ENCODE data around the gene CPNE9.
A peak's percentile ranks its signal among the peaks of the same experiment; 100 is the strongest.

Gene CPNE9

GRCh38 chr3:9778143-9779074 is 74.8 kb downstream of the CPNE9 start:
- Histone ChIP-seq H3K27ac (no peak overlapping the region), H3K36me3 (replicated peaks) (peaks cover 16% of the 10 kb centered on the region), H3K27me3 (replicated peaks) (no peaks in the 10 kb centered on the region), H3K4me3 (ENCODE audit: low read depth, low read length) (no peak overlapping the region)
- peak; percentile 43 for DNase-seq
- TF ChIP-seq CTCF (IDR thresholded peaks at IDR 0.05; ENCODE audit: low read depth, low read length, missing control alignments): no peak
- in situ Hi-C loops (cut with HindIII; ENCODE audit: low pct_ligation_motif_present, low sequenced_read_pairs): no loop called here

DNA sequence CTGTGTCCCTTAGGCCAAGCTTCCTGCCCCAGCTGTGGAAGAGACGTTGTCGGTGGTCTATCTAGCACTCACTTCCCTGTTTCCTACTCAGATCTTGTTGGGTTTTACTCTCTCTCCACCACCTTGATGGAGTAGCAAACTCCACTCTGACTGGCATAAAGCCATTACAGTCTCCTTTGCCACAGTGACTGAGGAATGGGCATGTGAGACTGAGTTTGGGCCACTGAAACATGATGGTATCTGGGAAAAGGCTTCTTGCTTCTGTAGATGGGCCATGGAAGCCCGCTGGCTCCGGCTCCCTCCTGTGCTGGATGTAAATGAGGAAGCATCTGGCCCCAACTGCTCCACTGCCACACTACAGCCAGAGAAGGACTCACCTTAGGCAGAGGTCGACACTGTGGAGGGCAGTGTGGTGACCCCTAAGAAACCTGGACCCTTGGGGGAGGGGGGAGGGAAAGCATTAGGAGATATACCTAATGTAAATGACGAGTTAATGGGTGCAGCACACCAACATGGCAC is 75.5 kb downstream of the CPNE9 start:
- DNase-seq: no peak
- Histone ChIP-seq H3K27ac (no peak overlapping the region), H3K4me3 (ENCODE audit: low read depth, low read length) (no peak overlapping the region), H3K36me3 (replicated peaks) (peaks cover 20% of the 10 kb centered on the region), H3K27me3 (replicated peaks) (no peaks in the 10 kb centered on the region)
- no peak for TF ChIP-seq CTCF (IDR thresholded peaks at IDR 0.05; ENCODE audit: low read depth, low read length, missing control alignments)
- in situ Hi-C loops (cut with HindIII; ENCODE audit: low pct_ligation_motif_present, low sequenced_read_pairs): no loop called here

Measured in brain microvascular endothelial cell (primary cell).